Activated CD4-positive, alpha-beta T cell treated with anti-CD3 and anti-CD28 coated beads, Interleukin-2, amount 50 U/mL, for 4 hours (primary cell): ENCODE data around the gene PIGN.

Source experiments
- DNase-seq, 2 experiments: peaks; one replicate each; pipeline ENCODE4 v3.0.0-alpha.2; 2020

PIGN gene, protein sequence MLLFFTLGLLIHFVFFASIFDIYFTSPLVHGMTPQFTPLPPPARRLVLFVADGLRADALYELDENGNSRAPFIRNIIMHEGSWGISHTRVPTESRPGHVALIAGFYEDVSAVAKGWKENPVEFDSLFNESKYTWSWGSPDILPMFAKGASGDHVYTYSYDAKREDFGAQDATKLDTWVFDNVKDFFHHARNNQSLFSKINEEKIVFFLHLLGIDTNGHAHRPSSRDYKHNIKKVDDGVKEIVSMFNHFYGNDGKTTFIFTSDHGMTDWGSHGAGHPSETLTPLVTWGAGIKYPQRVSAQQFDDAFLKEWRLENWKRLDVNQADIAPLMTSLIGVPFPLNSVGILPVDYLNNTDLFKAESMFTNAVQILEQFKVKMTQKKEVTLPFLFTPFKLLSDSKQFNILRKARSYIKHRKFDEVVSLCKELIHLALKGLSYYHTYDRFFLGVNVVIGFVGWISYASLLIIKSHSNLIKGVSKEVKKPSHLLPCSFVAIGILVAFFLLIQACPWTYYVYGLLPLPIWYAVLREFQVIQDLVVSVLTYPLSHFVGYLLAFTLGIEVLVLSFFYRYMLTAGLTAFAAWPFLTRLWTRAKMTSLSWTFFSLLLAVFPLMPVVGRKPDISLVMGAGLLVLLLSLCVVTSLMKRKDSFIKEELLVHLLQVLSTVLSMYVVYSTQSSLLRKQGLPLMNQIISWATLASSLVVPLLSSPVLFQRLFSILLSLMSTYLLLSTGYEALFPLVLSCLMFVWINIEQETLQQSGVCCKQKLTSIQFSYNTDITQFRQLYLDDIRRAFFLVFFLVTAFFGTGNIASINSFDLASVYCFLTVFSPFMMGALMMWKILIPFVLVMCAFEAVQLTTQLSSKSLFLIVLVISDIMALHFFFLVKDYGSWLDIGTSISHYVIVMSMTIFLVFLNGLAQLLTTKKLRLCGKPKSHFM

DNA sequence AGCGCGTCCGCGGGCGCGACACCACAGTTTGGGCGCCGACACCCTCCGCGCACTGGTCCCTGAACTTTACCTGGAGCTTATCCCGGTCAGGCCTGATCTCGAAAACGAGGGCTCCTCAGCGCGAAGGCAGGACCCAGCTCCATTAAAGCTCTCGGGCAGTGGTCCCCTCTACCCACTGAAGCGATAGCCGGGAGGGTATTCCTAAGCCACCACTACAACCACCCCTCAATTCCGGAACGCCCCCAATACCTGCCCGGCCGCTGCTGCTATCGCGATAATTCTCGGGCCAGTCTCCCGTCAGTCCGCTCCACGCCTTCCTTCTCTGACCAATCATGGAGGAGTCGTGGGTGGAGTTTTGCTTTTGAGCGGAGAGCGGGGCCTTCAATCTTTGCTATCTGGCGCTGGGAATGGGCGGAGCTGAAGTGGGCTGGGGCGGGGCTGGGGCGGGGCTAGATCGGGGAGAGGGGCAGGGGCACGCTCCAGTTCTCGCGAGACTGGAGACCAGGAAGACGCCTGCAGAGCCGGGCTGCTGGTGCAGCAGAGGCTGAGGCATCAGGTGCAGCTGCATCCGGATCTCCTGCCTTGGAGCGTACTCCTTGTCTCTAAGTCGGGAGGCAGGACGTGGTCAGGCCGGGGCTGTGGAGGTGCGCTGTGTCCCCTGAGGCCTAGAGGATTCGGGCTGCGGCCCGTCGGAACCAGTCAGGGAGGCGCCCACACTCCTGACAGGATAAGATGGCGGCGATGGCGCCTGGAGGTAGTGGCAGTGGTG, at the start of gene PIGN, which contains the start of gene RELCH:
Gene PIGN, minus strand, starts transcription at position 283 of the 769 bp plus-strand sequence. CDS start 25,703 bp downstream, outside the sequence.
Gene RELCH, plus strand, starts transcription at position 482 of the 769 bp plus-strand sequence. Its CDS starts 251 bp downstream, at position 733.
- peak; percentile 92 to 93 for DNase-seq

- DNase-seq = no peak
Measured at GRCh38 chr18:62236252-62236651, 49.4 kb upstream of the PIGN start.

DNA sequence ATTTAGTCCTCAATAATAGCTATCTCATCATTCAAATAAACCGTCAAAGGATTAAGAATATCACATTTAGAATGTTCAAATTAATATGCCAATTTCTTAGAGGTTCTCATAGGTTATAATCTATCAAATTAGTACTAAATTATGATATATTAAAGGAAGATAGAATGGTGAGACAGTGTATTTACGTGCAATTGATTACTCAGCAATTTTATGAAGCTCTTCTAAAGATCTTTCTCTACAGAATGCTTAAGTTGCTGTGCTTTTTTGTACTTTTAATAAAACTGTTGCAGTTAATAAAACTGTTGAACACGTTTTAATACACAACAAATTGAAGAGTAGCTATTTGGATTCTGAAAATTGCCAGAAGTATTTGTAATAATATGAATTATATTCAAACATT, 39.2 kb upstream of the PIGN start:
- DNase-seq = no peak

DNA sequence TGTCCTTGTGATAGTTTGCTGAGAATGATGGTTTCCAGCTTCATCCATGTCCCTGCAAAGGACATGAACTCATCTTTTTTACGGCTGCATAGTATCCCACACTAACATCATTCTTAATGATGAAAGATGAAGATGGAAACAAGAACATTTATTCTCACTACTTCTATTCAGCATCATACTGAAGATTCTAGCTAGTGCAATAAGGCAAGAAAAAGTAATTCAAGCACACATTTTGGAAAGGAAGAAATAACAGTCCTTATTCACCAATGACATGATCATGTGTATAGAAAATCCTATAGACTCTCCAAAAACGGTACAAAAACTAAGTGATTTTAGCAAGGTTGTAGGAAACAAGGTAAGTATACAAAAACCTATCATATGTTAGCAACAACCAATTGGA, 37.4 kb upstream of the PIGN start:
- DNase-seq = no peak

DNA sequence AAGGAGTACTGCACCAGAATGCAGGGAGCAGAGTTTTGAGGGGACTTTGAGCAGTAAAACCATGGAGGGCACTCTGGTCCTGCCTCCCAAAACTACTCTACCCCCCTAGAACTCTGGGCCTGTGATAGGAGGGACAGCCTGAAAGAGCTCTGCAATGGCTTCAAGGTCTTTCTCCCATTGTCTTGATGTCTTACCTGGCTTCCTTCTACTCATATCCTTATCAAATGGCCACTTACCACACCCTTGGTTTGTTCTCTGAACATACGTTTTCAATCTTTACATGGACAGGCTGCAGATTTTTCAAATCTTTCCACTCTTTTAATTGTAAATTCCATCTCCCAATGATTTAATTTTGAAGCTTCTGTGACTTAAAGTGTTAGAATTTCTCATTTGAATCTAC, 27.9 kb upstream of the PIGN start:
- DNase-seq = no peak

DNA sequence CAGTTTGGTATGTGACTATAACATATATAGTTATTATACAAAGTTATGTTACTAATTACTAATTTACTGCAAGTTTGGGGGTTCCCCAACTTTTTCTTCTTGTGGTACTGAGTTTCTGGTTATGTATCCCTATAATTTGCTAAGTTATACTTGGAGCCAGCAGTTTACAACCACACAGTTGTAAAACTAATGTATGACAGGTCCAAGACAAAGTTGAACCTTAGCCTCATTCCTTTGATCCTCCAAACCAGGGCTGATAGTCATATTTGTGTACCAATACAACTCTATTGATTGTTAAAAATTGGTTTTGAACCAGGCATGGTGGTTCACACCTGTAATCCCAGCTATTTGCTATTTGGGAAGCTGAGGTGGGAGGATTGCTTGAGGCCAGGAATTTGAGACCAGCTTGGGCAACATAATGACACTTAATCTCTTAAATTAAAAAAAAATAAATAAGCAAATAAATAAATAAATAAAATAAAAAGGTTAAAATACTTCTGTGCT, 24.5 kb upstream of the PIGN start:
- no peak for DNase-seq

- DNase-seq = no peak
Measured at GRCh38 chr18:62210138-62210537, 23.3 kb upstream of the PIGN start.

DNA sequence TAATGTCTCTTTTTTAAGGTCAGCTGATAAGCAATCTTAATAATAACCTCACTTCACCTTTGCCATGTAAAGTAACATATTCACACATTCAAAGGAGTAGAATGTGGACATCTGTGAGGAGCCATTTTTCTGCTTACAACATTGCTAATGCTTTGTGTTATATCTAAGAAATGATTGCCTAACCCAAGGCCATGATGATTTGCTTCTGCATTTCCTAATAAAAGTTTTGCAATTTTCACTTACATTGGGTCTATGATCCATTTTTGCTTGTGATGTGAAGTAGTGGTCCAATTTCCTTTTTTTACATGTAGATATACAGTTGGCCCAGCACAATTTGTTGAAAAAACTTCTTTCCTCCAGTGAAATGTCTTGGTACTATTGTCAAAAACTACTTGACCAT, 22.2 kb upstream of the PIGN start:
- no peak for DNase-seq

- DNase-seq = no peak
Measured at GRCh38 chr18:62206593-62206992, 19.7 kb upstream of the PIGN start.

DNA sequence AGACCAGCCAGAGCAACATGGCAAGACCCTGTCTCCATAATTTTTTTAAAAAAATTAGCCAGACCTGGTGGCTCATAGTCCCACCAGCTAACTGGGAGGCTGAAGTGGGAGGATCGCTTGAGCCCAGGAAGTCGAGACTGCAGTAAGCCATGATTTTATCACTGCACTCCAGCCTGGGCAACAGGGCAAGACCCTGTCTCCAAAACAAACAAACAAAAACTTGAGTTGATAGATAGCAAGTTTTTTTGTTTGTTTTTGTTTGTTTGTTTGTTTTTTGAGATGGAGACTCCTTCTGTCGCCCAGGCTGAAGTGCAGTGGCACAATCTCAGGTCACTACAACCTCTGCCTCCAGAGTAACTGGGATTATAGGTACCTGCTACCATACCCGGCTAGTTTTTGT, 19.0 kb upstream of the PIGN start:
- no peak for DNase-seq

DNA sequence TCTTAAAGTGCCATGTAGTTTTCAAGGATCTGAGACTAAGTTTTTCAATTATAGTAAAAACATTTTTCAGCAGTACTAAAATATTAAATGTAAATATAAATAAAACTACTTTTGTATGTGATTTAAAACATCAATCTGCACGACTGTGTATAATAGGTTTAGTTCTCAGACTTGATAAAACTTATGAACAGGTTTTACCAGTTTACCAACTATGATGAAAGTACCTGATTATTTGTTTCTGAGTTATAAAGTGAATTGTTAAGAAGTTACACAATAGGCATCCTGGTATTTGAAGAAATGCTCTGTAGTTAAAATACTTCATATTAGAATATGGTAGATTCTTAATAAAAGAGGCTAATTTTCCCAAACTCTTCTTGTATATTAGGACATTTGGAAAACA, 15.0 kb upstream of the PIGN start:
- no peak for DNase-seq

- DNase-seq = no peak
Measured at GRCh38 chr18:62200121-62200914, 13.5 kb upstream of the PIGN start.

- DNase-seq = no peak
Measured at GRCh38 chr18:62199629-62200028, 12.8 kb upstream of the PIGN start.

- no peak for DNase-seq
Measured at GRCh38 chr18:62198259-62198658, 11.4 kb upstream of the PIGN start.

- no peak for DNase-seq
Measured at GRCh38 chr18:62196980-62197379, 10.1 kb upstream of the PIGN start.

DNA sequence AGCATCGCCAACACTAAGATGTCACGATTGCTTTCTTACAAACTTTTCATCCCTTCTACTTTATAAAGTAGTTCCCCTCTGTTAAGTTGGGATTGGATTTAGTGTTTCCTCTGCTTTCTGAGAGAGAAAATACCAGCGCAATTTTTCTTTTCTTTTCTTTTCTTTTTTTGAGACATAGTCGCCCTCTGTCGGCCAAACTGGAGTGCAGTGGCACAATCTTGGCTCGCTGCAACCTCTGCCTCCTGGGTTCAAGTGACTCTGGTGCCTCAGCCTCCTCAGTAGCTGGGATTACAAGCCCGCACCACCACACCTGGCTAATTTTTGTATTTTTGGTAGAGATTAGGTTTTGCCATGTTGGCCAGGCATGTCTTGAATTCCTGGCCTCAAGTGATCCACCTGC, 9.2 kb upstream of the PIGN start:
- DNase-seq = no peak

DNA sequence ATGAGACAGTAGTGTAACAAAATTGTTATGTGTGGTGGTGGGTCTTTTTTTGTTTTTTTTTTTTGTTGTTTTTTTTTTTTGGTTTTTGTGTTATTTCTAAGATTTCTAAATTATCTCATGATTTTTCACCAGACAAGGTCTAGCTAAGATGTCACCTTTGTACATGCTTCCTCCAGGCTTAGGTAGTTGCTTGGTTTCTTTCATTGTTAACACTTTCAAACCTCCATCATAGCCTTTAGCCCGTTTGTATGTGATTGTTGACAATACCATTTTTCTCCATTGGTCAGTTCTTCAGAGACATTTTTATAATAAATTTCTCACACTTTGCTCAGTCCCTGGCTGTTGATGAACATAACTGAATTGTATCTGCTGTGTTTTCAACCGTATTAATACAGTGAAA, 2.4 kb upstream of the PIGN start:
- no peak for DNase-seq

DNA sequence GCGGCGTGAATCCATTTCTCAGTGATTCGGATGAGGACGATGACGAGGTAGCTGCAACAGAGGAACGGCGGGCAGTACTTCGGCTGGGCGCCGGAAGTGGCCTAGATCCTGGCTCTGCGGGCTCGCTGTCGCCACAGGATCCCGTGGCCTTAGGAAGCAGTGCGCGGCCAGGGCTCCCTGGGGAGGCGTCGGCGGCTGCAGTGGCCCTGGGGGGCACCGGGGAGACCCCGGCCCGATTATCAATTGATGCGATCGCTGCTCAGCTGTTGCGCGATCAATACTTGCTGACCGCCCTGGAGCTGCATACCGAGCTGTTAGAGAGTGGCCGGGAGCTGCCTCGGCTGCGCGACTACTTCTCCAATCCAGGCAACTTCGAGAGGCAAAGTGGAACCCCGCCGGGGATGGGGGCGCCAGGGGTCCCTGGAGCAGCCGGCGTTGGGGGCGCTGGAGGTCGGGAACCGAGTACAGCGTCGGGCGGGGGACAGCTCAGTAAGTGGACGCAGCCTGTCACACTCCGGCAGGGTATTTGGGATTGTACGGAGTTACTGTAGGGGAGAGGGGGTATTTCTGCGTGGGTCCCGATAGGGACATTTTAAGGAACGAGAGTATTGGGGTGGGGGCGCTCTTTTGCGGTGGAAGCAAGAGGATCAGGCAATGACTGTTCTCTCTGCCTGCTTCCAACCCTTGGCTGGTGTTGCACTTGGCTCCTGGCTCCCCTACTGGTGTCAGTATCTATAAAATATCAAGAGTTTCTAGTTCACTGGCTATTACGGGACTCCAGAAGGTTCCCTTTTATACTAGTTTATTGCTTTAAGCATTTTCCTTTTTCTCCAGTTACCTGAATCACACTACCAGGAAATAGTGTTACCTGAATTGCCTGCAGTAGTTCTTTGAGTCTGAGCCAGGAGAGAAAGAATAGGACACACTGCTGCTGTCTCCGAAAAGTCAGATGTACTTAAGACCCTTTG, 971 bp upstream of the PIGN start:
- DNase-seq = peak in 1 of 2 experiments; percentile 11

GRCh38 chr18:62186499-62186773, 420 bp downstream of the PIGN start:
- no peak for DNase-seq

DNA sequence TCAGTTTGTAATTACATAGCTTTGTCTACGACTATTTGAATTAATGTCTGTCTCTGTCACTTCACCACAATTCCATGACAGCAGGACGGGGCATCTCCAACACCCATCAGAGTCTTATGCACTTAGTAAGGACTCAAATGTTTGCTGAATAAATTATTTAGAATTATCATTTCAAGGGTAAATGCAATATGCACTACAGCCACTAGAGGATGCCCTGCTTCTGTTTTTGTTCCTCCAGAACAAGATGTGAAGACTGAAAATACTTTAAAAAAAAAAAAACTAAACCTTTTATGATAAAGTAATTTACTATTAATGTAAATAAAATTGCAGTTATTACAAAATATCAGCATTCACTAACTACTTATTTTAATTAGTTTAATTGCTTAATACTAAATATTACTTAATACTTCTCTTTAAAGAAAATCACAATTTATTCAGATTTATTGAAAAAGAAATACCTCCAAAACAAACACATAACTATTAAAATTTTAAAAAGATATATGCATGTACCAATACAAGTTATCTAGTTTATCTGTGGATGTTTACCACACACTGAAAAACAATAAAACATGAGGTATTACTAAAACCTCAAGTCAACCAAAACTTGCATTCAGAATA, 3.2 kb downstream of the PIGN start:
- peak; percentile 26 for DNase-seq
